Measurements from ENCODE around the gene SRPK3. TPM values are rescaled to one million over a fixed set of nuclear protein-coding genes. Genes with fewer than 3 reads are reported as not detected.

SRPK3 gene
- total RNA-seq, 1 donor from 2014 or later = 52.8 TPM

DNA sequence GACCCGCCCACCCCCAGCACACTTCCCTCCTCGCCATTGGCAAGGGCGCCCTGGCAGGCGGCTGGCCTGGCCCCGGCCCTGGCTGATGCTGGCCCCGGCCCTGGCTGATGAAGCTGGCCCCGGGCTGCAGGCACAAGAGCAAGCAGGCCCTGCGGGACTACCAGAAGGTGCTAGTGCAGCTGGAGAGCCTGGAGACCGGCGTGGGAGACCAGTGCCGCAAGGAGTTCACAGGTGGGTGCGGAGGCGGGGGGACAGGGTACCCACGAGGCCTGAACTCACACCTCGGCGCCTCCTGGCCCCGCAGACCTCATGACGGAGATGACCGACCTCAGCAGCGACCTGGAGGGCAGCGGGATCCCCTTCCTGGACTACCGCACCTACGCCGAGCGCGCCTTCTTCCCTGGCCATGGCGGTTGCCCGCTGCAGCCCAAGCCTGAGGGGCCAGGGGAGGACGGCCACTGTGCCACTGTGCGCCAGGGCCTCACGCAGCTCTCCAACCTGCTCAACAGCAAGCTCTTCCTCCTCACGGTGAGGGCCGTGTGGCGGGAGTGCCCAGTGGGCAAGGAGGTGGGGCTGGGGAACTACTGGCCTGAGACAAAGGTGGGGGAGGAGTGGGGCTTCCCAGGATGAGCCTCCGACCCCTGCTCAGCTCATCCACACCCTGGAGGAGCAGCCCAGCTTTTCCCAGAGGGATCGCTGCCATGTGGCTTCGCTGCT lies 6.1 kb upstream of the SRPK3 start:
- peak; percentile 2 for DNase-seq
- intact Hi-C loops (cut with micrococcal nuclease) = no loop called here
- Histone ChIP-seq H3K9me3 (replicated peaks) (no peaks in the 10 kb centered on the region), H3K4me1 (no peaks in the 10 kb centered on the region), H3K27me3 (ENCODE audit: low read depth) (no peaks in the 10 kb centered on the region), H3K27ac (replicated peaks) (no peak overlapping the region), H3K4me3 (no peak overlapping the region), H3K36me3 (no peaks in the 10 kb centered on the region)
- TF ChIP-seq, protein P1, sequence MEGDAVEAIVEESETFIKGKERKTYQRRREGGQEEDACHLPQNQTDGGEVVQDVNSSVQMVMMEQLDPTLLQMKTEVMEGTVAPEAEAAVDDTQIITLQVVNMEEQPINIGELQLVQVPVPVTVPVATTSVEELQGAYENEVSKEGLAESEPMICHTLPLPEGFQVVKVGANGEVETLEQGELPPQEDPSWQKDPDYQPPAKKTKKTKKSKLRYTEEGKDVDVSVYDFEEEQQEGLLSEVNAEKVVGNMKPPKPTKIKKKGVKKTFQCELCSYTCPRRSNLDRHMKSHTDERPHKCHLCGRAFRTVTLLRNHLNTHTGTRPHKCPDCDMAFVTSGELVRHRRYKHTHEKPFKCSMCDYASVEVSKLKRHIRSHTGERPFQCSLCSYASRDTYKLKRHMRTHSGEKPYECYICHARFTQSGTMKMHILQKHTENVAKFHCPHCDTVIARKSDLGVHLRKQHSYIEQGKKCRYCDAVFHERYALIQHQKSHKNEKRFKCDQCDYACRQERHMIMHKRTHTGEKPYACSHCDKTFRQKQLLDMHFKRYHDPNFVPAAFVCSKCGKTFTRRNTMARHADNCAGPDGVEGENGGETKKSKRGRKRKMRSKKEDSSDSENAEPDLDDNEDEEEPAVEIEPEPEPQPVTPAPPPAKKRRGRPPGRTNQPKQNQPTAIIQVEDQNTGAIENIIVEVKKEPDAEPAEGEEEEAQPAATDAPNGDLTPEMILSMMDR (IDR thresholded peaks at IDR 0.05; ENCODE audit: borderline replicate concordance) = no peak

DNA sequence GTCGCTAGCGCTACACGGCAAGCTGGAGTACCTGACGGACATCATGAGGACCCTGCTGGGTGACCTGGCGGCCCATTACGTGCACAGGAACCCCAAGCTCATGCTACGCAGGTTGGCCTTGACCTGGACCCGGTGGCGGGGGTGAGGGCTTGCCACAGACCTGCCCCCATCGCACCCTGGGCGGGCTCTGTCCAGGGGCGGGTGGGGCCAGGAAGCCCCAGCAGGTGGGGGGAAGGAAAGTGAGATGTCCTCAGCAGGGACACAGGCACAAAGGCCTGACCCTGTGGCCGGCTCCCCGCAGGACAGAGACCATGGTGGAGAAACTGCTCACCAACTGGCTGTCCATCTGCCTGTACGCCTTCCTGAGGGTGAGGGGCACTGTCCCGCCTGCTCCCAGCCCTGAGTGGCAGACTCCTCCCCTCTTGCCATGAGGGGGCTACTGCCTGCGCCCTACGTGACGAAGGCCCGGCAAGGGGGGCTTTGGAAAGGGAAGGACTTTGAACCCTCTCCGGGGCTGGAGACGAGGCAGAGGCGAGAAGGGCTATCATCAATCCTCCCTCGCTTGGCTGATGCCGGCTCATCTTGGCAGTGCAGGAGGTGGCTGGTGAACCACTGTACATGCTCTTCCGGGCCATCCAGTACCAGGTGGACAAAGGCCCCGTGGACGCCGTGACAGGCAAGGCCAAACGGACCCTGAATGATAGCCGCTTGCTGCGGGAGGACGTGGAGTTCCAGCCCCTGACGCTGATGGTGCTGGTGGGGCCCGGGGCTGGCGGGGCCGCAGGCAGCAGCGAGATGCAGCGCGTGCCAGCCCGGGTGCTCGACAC lies 5.3 kb upstream of the SRPK3 start:
- TF ChIP-seq, protein P1 (IDR thresholded peaks at IDR 0.05; ENCODE audit: borderline replicate concordance) = no peak
- H3K9me3 ChIP-seq (replicated peaks) = no peaks in the 10 kb centered on the region
- H3K27me3 ChIP-seq (ENCODE audit: low read depth) = no peaks in the 10 kb centered on the region
- intact Hi-C loops (cut with micrococcal nuclease) = no loop called here
- H3K27ac ChIP-seq (replicated peaks) = no peak overlapping the region
- no peak overlapping the region for H3K4me3 ChIP-seq
- DNase-seq = peak; percentile 4
- peaks cover 5% of the 10 kb centered on the region for H3K4me1 ChIP-seq
- H3K36me3 ChIP-seq = no peaks in the 10 kb centered on the region

DNA sequence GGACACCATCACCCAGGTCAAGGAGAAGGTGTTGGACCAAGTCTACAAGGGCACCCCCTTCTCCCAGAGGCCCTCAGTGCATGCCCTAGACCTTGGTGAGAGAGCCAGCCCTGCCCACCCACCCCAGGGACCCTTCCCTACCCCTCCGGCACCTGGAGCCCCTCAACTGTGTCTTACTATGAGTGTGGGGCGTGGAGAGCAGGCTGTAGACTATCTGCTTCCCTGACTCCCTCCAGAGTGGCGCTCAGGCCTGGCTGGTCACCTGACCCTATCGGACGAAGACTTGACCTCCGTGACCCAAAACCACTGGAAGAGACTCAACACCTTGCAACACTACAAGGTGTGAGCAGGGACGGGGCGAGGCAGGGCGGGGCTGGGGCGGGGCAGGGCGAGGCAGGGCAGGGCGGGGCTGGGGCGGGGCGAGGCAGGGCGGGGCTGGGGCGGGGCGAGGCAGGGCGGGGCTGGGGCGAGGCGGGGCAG lies 4.7 kb upstream of the SRPK3 start:
- H3K27ac ChIP-seq (replicated peaks) = no peak overlapping the region

DNA sequence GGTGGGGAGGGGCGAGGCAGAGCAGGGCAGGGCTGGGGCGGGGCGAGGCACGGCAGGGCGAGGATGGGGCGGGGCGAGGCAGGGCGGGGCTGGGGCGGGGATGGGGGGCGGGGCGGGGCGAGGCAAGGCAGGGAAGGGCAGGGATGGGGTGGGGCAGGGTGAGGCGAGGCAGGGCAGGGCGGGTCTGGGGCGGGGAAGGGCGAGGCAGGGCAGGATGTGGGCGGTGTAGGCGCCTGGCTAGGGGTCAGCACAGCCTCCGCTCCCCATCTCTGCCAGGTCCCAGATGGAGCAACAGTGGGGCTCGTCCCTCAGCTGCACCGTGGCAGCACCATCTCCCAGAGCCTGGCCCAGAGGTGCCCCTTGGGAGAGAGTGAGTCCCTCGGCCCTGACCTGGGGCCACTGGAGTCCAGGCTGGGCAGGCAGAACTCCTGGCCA lies 4.2 kb upstream of the SRPK3 start:
- no peaks in the 10 kb centered on the region for H3K9me3 ChIP-seq (replicated peaks)
- no peaks in the 10 kb centered on the region for H3K36me3 ChIP-seq
- no peaks in the 10 kb centered on the region for H3K27me3 ChIP-seq (ENCODE audit: low read depth)
- H3K4me1 ChIP-seq = peaks cover 16% of the 10 kb centered on the region
- peak; percentile 4 for DNase-seq
- H3K27ac ChIP-seq (replicated peaks) = no peak overlapping the region
- no peak overlapping the region for H3K4me3 ChIP-seq
- TF ChIP-seq, protein P1 (IDR thresholded peaks at IDR 0.05; ENCODE audit: borderline replicate concordance) = no peak
- intact Hi-C loops (cut with micrococcal nuclease) = no loop called here

More for the DNA sequence above, 4.7 kb upstream of the SRPK3 start:
- TF ChIP-seq, protein P1 (IDR thresholded peaks at IDR 0.05; ENCODE audit: borderline replicate concordance) = no peak
- Histone ChIP-seq H3K9me3 (replicated peaks) (no peaks in the 10 kb centered on the region), H3K4me1 (peaks cover 11% of the 10 kb centered on the region), H3K36me3 (no peaks in the 10 kb centered on the region), H3K4me3 (no peak overlapping the region), H3K27me3 (ENCODE audit: low read depth) (no peaks in the 10 kb centered on the region)
- no peak for DNase-seq
- intact Hi-C loops (cut with micrococcal nuclease) = no loop called here

DNA sequence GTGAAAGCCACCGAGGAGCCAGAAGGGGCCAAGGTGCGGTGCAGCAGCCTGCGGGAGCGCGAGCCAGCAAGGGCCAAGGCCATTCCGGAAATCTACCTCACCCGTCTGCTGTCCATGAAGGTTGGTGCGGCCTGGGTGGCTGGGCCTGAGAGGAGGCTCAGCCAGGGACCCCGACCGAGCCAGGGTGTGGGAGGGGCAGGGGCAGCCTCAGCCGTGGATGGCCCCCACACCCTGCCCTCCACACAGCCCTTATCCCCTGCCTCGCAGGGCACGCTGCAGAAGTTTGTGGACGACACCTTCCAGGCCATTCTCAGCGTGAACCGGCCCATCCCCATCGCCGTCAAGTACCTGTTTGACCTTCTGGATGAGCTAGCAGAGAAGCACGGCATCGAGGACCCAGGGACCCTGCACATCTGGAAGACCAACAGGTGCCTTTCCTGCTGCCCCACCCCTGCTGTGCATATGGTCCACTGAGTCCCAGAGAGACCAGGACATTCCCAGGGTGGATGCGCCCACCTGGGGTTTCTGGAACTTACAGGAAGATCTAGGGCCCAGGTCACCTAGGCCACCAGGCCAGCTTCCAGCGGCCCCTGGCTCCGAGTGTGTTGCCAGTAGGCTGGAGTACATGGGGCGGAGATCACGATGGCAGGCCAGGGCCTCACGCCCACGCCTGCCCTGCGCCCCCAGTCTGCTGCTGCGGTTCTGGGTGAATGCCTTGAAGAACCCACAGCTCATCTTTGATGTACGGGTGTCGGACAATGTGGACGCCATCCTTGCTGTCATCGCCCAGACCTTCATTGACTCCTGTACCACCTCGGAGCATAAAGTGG lies 3.4 kb upstream of the SRPK3 start:
- no peaks in the 10 kb centered on the region for H3K27me3 ChIP-seq (ENCODE audit: low read depth)
- H3K9me3 ChIP-seq (replicated peaks) = no peaks in the 10 kb centered on the region
- DNase-seq = peak; percentile 6
- TF ChIP-seq, protein P1 (IDR thresholded peaks at IDR 0.05; ENCODE audit: borderline replicate concordance) = no peak
- H3K27ac ChIP-seq (replicated peaks) = no peak overlapping the region
- peaks cover 24% of the 10 kb centered on the region for H3K4me1 ChIP-seq
- H3K4me3 ChIP-seq = no peak overlapping the region
- intact Hi-C loops (cut with micrococcal nuclease) = no loop called here
- H3K36me3 ChIP-seq = no peaks in the 10 kb centered on the region

All from left ventricle myocardium inferior (tissue), 1 donor.